HG02763 (cell line): ENCODE data around the gene ARAF.

Source experiments
- ATAC-seq: cut with Tn5 transposase; IDR thresholded peaks from one replicate; pipeline ENCODE4 v1.9.1; 2021; ENCODE audit warnings: mild to moderate bottlenecking, moderate library complexity; ENCODE audit not compliant: unreplicated experiment

ARAF gene

DNA sequence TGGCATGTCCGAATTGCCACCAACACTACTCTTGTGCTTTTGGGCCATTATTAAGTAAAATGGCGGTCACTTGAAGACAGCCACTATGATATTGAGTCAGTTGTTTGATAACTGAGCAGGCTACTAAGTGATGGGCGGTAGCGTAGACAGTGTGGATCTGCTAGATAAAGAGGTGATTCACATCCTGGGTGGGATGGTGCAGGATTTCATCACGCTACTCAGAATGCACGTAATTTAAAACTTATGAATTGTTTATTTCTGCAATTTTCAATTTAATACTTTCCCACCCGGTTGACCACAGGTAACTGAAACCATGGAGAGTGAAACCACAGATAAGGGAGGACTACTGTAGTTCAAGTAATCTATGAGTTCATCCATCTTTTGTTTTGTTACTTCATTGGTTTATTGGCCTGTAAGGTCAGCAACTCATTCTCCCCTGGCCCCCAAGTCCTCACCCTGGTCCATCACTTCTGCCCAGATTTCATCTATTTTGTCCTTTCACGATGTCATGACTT lies 2.9 kb downstream of the ARAF start:
- ATAC-seq = no peak

DNA sequence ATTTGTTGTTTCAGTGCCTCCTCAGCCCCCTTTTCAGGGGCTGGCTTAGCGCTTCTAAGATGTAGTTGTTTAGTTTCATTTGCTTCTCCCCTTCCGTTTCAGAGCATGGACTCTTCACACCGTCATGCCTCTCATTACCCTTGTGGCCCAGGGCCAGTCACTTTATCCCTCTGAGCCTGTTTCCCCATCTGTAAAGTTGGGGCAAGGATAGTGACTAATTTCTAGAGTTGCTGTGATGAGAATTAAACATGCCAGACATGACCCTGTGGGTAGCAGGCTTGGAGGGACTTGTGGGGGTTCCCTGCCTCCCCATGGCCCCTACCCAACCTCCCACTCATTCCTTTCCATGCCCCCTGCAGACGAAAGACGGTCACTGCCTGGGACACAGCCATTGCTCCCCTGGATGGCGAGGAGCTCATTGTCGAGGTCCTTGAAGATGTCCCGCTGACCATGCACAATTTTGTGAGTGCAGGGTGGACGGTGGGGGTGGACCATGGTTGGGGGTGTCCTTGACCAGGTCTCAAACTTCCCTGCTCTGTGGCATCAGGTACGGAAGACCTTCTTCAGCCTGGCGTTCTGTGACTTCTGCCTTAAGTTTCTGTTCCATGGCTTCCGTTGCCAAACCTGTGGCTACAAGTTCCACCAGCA lies 3.6 kb downstream of the ARAF start:
- no peak for ATAC-seq

DNA sequence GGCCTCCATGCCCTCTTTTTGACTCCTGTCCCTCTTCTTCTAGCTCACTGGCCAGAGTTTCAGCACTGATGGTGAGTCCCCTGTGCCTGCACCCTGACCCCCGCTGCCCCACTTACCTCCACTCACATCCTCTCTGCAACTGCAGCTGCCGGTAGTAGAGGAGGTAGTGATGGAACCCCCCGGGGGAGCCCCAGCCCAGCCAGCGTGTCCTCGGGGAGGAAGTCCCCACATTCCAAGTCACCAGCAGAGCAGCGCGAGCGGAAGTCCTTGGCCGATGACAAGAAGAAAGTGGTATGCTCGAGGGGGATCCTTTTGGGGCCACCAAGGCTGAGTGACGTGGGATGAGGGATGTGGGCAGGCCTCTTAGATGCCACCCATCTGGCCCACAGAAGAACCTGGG lies 5.8 kb downstream of the ARAF start:
- ATAC-seq = no peak

DNA sequence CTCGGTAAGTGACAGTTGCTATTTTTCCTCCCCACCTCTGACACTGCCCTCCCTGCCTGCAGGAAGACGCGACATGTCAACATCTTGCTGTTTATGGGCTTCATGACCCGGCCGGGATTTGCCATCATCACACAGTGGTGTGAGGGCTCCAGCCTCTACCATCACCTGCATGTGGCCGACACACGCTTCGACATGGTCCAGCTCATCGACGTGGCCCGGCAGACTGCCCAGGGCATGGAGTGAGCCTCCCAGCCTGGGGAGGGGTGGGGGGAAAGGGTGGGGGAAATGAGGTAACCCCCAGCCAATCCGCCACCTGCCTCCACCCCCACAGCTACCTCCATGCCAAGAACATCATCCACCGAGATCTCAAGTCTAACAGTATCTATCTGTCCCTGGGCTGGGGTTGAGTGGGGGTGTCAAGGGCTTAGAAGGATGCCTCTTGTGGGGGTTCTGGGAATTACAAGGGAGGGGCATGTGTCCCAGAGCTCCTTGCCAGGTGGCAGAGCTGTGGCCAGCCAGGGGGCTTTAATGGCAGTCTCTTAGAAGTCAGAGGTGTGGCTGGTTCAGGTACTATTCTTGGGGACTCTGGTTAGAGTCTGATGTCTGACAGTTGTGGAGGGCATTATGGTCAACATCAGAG lies 7.8 kb downstream of the ARAF start:
- no peak for ATAC-seq

DNA sequence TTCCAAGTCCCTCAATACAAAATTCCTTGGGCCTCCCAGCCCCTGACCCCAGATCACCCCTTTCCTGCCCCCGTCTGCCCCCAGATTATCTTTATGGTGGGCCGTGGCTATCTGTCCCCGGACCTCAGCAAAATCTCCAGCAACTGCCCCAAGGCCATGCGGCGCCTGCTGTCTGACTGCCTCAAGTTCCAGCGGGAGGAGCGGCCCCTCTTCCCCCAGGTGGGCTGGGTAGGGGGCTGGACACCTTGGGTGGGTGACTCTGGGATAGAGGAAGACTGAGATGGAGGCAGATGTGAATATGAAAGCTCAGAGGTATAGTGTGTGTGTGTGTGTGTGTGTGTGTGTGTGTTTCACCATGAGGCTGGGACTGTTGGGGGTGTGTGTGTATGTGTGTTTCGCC lies 9.8 kb downstream of the ARAF start:
- ATAC-seq = no peak

DNA sequence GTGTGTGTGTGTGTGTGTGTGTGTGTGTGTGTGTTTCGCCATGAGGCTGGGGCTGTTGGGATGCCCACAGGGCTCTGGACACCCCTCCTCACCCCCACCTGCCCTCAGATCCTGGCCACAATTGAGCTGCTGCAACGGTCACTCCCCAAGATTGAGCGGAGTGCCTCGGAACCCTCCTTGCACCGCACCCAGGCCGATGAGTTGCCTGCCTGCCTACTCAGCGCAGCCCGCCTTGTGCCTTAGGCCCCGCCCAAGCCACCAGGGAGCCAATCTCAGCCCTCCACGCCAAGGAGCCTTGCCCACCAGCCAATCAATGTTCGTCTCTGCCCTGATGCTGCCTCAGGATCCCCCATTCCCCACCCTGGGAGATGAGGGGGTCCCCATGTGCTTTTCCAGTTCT lies 10.2 kb downstream of the ARAF start:
- no peak for ATAC-seq

DNA sequence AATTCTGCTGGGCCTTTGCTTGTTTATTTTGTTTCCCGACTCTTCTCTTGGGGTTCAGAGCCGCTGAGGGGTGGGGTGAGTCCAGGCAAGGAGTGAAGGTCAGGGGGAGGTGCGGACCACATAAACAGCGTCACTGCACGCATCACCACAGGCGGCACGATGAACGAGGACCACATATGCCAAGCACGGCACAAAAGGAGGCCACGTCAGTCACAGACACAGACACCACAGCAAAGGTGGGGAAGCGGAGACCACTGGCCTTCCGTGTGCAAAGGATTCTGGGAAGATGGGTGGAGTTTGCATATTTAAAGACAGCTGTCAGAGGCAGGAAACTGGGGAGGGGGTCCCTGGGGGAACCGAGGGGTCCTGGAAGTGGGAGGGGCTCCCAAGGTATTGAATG lies 10.9 kb downstream of the ARAF start:
- no peak for ATAC-seq

DNA sequence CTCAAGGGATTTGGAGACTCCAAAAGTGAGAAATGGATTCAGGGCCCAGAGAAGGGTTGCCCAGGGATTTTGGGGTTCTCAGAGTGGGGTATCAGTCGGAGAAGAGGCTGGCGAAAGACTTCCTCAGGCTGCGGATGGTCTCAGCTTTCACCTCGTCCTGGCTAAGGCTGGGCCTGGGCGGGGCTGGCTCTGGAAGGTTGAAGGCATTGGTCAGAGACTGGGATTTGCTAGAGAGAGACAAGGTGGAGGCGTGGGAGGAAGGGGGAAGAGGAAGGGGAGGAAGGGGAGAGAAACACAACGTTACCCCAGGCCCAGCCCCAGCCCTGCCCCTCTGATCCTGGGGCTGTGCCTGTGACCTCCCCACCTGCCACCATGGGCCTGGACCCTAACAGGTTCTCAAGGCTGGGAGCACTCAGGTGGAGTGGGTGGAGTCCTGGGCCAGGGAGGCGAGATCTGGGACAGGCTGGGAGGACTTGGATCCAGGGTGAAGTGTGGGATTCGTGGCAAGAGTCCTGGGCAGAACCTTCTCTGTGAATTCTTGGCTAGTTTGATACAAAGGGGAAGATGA lies 11.9 kb downstream of the ARAF start:
- no peak for ATAC-seq

DNA sequence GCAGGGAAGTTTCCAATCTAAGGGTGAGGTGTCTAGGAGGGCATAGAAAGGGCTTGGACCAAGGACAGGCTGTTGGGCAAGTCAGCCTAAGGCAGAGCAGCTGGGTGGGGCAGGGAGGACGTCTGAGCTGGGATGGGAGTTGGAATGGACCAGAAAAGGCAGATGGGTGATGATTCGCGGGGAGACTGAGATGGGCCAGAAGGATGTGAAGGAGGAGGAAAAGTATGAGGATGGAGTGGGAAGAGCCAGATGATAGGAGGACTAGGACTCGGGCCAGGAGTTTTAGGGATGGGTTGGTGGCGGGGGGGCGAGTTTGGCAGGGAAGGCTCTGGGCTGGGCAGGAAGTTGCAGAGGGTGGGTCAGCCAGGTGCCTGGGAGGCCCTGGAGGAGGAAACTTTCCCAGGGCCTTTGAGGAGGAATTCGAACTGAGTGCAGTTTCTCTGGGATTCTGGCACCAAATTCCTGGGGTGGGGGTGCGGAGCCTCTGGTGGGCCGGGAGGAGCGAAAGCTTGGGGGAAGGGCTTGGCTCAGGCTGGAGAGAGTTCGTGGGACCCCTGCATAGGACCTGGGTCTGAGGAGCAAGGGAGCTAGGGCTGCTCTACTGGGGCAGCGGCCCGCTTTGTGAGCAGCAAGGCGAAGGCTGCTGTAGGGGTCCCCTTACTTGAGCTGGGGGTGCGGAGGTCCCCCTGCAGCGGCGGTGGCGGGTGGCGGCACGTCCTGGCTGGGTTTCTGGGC lies 12.5 kb downstream of the ARAF start:
- no peak for ATAC-seq

DNA sequence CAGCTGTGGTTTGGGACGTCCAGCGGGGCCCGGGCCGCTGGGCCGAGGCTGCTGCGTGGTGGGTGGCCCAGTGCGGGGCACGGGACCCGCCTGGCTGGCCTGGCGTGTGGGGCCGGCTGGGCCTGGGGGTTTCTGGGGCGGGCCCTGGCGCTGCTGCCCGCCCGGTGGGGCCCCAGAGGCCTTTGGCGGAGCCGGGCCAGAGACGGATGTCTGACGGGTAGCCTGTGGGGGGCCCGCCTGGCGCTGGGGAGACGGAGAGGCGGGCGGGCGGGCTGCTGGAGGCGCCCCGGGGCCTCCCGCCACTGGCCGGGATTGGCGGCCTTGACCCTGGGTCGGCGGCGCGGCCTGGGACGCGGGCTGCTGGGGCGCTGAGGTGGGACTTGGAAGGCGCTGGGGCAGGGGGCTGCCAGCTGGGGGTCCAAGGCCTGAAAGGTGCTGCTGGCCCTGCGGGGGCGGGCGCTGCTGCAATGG lies 13.1 kb downstream of the ARAF start:
- ATAC-seq = no peak

DNA sequence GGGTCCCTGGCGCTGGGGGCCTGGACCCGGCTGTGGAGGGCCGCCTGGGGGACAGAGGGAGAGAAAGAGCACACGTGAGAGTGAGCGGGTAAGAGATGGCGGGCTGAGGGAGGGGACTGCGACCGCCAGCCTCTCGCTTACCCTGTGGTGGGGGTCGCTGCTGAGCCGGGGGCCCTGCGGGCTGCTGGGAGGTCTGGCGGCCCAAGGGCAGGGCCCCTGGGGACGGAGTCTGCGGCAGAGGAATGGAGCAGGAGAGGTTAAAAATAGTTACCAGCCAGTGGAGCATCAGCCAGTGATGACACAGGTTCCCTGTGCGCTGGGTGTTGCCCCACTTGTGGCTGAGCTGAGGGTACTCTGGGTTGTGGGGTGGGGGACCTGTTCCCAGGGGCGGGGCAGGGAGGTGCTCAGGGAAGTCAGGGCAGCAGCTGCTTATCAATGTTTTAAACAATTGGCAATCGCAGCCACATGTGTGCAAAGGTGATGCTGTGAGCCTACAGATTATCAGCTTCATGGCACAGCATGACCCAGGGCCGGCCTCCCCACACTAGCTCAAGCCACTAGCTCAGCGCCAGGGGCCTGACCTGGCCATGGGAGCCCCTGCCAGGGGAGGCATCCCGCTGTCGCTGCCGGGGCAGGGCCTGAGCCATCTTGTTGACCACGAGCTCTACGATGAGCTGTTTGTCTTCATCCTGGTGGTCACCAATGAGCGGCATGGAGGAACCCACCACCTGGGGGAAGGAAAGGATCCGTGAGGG lies 13.7 kb downstream of the ARAF start:
- ATAC-seq = no peak

DNA sequence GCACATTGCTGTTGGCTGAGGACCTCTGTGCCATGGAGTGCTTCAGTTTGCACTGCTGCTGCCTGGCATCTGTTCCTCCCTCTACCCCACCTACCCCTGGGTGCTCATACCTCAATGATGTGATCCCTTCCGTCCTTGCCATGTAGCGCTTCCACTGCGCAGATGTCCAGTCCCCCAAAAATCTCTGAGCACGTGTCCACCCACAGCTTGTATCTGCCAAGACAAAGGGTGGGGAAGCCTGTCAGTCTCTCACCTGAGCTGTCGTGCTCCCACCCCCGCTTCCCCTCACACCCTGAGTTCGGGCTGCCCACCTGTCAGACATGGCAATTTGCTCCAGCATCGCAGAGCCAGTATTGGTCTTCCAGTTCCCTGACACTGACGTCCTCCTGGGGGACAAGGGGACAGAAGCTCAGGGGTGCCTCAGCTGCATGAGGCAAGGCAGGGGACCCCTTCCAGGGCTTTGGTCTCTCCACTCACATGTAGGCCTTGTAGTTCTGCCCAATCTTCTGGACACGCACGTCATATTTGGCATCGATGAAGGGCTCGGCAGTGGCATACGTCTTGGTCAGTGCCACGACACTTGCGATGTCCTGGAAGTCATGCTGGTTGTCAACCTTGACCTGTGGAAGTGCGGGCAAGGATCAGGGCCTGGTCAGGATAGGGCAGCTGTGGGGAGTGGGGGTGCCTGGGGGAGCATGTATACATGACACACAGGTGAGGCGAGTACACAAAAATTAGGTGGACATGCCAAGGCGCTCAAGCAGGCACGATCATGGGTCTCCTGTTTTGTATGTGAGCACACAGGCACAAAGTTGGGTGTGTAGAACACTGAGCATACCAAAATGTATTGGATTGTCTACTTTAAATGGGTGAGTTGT lies 15.3 kb downstream of the ARAF start:
- no peak for ATAC-seq

DNA sequence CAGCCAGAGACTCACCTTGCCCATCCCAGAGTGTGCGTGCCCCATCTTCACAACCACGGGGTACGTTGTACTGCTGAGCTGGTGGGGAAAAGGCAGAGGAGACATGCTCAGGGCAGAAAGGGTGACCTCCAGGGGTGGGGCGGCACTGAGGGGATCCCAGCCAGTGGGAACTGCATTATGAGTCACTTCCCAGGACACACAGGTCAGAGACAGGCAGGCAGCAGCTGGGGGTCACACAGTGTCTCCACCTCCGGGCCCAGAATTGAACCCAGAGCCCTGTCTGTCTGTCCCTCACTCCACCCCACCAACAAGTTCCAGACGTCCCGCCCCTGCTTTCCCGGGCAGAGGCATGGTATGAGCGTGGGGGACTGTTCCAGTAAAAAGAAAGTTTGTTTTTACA lies 16.4 kb downstream of the ARAF start:
- ATAC-seq = no peak

DNA sequence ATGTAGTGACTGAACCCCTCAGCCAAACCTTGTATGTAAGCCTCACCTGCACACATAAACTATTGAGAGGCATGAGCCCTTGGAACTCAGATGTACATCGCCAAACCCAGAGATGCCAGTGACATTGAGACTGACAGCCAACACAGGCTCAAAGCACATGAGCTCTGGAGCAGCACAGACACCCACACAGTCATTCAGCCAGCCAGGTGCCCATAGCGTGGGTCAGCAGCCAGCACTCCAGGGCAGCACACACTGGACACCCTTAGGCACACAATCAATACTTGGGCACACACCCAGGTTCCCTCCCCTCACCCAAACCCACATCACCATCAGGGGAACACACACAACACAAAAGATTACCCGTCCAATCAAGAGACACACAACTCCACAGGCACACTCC lies 16.9 kb downstream of the ARAF start:
- ATAC-seq = no peak

DNA sequence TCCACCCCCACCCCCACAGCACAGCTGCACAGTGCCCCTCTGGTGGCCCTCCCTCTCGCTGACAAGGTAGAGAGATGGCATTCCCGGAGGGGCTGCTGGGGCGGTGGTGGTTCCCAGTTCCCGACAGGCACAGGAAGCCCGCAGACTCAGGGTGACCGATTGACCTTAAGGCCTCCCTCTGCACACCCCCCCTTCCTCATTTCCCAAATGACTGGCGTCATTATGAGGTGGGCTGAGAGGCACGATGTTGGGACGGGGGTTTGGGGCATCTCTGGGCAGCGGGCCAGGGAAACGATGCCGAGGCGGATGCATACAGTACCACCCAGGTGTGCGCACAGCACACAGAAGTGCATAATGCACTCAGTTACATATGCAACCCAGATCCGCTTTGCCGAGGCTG lies 17.7 kb downstream of the ARAF start:
- no peak for ATAC-seq

DNA sequence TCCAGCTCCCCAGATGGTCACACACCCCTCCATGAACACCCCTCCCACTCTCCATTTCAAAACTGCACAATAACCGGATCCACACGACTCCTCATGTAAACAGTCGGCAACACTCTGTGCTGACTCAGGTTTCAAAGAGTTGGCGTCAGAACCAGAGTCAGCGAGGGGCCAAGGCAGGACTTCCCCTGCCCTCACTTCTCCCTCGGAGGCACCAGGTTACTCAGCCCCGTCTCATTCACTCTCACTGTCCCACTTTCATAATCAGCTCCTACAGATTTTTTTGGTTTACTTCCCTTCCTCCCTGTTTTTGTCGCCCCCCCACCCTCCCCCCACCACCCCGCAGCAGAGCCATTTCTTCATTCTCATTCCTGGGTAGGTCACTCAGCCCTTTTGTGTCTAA lies 18.5 kb downstream of the ARAF start:
- no peak for ATAC-seq

DNA sequence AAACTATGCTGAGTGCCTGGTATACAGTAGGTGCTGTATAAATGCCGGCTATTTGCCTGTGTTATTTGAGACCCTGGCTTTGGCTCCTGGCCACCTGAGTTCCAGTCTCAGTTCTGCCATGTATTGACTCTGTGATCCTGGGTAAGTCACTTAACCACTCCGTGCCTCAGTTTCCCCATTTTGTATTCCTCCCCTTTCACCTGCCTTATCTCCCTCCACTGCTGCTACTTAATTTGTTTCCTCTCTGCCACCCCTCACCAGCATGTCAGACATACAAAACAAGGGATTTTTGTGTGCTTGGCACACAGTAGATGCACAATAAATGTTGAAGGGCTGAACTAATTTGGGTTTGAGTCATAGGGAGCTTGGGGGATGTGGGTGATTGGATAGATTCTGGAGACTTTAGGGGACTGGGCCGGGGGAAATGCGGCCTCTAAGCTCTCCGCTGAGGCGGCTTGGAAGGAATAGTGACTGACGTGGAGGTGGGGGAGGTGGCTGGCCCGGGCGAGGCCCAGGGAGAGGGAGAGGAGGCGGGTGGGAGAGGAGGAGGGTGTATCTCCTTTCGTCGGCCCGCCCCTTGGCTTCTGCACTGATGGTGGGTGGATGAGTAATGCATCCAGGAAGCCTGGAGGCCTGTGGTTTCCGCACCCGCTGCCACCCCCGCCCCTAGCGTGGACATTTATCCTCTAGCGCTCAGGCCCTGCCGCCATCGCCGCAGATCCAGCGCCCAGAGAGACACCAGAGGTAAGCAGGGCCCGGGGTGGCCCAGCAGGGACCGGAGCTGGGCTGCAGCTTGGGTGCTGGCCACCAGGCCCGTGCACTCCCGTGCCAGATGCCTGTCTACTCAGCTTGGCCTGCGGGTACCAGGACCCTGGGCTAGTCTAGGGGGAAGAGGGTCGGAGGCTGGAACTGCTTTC lies 21.0 kb downstream of the ARAF start, which contains the start of gene TIMP1:
Gene TIMP1 (plus strand): TSS at position 706 of the 917 bp plus-strand sequence. CDS start 980 bp downstream, outside the sequence.
- ATAC-seq = peak; percentile 91

DNA sequence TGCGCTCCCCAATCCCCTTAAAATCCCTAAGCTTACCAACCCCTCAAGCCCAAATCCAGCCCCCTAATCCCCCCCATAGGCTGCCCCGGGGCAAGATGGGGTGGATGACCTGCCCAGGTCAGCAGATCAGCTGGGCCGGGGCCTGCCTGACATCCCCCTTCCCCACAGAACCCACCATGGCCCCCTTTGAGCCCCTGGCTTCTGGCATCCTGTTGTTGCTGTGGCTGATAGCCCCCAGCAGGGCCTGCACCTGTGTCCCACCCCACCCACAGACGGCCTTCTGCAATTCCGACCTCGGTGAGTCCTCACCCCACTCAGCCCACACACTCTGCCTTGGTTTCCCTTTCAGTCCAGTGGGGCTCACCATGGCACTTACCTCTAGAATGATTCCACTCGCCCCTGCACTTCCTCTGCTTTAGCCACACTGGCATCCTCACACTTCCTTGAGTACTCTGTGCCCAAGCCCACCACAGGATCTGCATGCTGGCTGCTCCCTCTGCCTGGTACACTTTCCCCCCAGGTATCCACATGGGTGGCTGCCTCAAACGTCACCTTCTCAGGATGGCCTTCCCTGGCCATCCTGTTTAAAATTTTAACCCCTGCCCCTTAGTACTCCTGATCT lies 22.3 kb downstream of the ARAF start:
- no peak for ATAC-seq
